ENCODE data around the gene DYNLT3. TPM values are rescaled to one million over a fixed set of nuclear protein-coding genes. Genes with fewer than 3 reads are reported as not detected.

Gene DYNLT3
- total RNA-seq, 3 donors from 2014 or later: 19.6 to 27.8 (median 20.3) TPM

GRCh38 chrX:37872303-37872655 lies 24.9 kb upstream of the DYNLT3 start:
- no peak for TF ChIP-seq CTCF (IDR thresholded peaks at IDR 0.05)
- H3K4me3 ChIP-seq: no peak overlapping the region

GRCh38 chrX:37871626-37872302 lies 24.4 kb upstream of the DYNLT3 start:
- no peak for DNase-seq
- H3K4me1 ChIP-seq (ENCODE audit: low read depth): no peaks in the 10 kb centered on the region
- ATAC-seq: peak; percentile 40
- TF ChIP-seq CTCF (IDR thresholded peaks at IDR 0.05): no peak
- no peaks in the 10 kb centered on the region for H3K36me3 ChIP-seq (ENCODE audit: low read depth)
- intact Hi-C loops (cut with DNase I, micrococcal nuclease): no loop called here
- no peak overlapping the region for H3K4me3 ChIP-seq
- H3K9me3 ChIP-seq: no peaks in the 10 kb centered on the region

More at GRCh38 chrX:37872303-37872655, 24.9 kb upstream of the DYNLT3 start:
- H3K4me1 ChIP-seq (ENCODE audit: low read depth): no peaks in the 10 kb centered on the region
- H3K36me3 ChIP-seq (ENCODE audit: low read depth): no peaks in the 10 kb centered on the region
- no peaks in the 10 kb centered on the region for H3K9me3 ChIP-seq
- intact Hi-C loops (cut with DNase I, micrococcal nuclease): no loop called here
- no peak for DNase-seq
- no peak for ATAC-seq

GRCh38 chrX:37867536-37868153 lies 20.3 kb upstream of the DYNLT3 start:
- Histone ChIP-seq H3K9me3 (no peaks in the 10 kb centered on the region), H3K36me3 (ENCODE audit: low read depth) (no peaks in the 10 kb centered on the region), H3K4me1 (ENCODE audit: low read depth) (no peaks in the 10 kb centered on the region), H3K4me3 (no peak overlapping the region)
- ATAC-seq (no peak), DNase-seq (no peak)
- intact Hi-C loops (cut with DNase I, micrococcal nuclease): no loop called here
- no peak for TF ChIP-seq CTCF (IDR thresholded peaks at IDR 0.05)

- intact Hi-C loops (cut with DNase I, micrococcal nuclease): no loop called here
- no peak for TF ChIP-seq CTCF (IDR thresholded peaks at IDR 0.05)
- no peaks in the 10 kb centered on the region for H3K36me3 ChIP-seq (ENCODE audit: low read depth)
- peak; percentile 34 for ATAC-seq
- H3K4me3 ChIP-seq: no peak overlapping the region
- no peaks in the 10 kb centered on the region for H3K9me3 ChIP-seq
- no peaks in the 10 kb centered on the region for H3K4me1 ChIP-seq (ENCODE audit: low read depth)
- DNase-seq: no peak
Measured at GRCh38 chrX:37863728-37864127, 16.4 kb upstream of the DYNLT3 start.

- Histone ChIP-seq H3K4me3 (no peak overlapping the region), H3K36me3 (ENCODE audit: low read depth) (no peaks in the 10 kb centered on the region), H3K4me1 (ENCODE audit: low read depth) (no peaks in the 10 kb centered on the region), H3K9me3 (no peaks in the 10 kb centered on the region)
- TF ChIP-seq CTCF (IDR thresholded peaks at IDR 0.05): no peak
- no peak for DNase-seq
- ATAC-seq: no peak
- intact Hi-C loops (cut with DNase I, micrococcal nuclease): no loop called here
Measured at GRCh38 chrX:37862851-37863250, 15.5 kb upstream of the DYNLT3 start.
